ENCODE measurements around the gene ZCCHC14.
"Not testable (repeated sequence)": the region's sequence is repeated elsewhere in the genome, so short reads cannot be mapped to it uniquely, and the experiment has no call there.

The ZCCHC14 gene

DNA sequence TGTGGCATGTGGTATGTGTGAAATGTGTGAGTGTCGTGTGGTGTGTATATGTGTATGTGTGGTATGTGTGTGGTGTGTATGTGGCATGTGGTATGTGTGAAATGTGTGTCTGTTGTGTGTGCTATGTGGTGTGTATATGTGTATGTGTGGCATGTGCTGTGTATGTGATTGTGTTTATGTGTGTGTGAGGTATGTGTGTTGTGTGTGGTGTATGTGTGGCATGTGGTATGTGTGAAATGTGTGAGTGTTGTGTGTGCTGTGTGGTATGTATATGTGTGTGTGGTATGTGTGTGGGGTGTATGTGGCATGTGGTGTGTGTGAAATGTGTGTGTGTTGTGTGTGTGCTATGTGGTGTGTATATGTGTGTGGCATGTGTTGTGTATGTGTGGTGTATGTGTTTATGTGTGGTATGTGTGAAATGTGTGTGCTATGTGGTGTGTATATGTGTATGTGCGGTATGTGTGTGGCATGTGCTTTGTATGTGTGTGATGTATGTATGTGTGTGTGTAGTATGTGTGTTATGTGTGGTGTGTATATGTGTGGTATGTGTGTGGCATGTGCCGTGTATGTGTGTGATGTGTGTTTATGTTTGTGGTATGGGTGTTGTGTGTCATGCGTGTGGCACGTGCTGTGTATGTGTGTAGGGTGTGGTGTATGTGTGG, 9.6 kb upstream of the ZCCHC14 start:
- TF ChIP-seq ZFX (IDR thresholded peaks at IDR 0.05; ENCODE audit: borderline replicate concordance) = no peak
- TF ChIP-seq, protein P1, sequence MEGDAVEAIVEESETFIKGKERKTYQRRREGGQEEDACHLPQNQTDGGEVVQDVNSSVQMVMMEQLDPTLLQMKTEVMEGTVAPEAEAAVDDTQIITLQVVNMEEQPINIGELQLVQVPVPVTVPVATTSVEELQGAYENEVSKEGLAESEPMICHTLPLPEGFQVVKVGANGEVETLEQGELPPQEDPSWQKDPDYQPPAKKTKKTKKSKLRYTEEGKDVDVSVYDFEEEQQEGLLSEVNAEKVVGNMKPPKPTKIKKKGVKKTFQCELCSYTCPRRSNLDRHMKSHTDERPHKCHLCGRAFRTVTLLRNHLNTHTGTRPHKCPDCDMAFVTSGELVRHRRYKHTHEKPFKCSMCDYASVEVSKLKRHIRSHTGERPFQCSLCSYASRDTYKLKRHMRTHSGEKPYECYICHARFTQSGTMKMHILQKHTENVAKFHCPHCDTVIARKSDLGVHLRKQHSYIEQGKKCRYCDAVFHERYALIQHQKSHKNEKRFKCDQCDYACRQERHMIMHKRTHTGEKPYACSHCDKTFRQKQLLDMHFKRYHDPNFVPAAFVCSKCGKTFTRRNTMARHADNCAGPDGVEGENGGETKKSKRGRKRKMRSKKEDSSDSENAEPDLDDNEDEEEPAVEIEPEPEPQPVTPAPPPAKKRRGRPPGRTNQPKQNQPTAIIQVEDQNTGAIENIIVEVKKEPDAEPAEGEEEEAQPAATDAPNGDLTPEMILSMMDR (IDR thresholded peaks at IDR 0.05) = no peak
- H3K27ac ChIP-seq = no peak overlapping the region

DNA sequence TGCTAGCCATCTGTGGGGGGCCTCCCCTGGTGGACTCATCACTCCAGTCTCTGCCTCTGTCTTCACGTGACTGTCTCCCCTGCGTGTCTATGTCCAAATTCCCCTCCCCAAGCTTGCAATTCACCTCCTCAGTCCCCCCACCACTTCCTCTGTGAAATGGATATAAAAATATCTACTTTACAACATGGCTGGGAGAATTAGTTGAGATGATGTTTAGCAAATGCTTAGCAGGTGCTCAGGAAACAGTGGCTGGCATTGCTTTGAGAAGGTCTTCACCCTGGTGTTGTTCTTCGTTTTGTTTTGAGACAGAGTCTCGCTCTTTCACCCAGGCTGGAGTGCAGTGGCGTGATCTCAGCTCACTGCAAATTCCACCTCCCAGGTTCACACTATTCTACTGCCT, 8.3 kb upstream of the ZCCHC14 start:
- no peak overlapping the region for H3K27ac ChIP-seq
- TF ChIP-seq, protein P1 (IDR thresholded peaks at IDR 0.05) = no peak
- TF ChIP-seq ZFX (IDR thresholded peaks at IDR 0.05; ENCODE audit: borderline replicate concordance) = no peak

DNA sequence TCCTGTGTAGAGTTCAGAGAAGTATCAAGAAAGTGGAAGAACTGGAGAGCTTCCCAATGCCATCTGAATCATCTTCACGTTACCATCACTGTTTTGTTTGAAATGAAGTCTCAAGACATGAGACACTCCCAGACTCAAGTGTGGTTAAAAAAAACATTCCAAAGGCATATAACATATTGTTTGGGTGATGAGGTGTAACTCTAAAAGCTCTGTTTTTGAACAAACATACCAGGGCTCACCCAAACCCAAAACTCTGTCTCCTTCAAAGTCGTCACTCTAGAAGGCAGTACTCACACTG, 6.3 kb upstream of the ZCCHC14 start:
- no peak for TF ChIP-seq ZFX (IDR thresholded peaks at IDR 0.05; ENCODE audit: borderline replicate concordance)
- TF ChIP-seq, protein P1 (IDR thresholded peaks at IDR 0.05) = no peak
- H3K27ac ChIP-seq = no peak overlapping the region

DNA sequence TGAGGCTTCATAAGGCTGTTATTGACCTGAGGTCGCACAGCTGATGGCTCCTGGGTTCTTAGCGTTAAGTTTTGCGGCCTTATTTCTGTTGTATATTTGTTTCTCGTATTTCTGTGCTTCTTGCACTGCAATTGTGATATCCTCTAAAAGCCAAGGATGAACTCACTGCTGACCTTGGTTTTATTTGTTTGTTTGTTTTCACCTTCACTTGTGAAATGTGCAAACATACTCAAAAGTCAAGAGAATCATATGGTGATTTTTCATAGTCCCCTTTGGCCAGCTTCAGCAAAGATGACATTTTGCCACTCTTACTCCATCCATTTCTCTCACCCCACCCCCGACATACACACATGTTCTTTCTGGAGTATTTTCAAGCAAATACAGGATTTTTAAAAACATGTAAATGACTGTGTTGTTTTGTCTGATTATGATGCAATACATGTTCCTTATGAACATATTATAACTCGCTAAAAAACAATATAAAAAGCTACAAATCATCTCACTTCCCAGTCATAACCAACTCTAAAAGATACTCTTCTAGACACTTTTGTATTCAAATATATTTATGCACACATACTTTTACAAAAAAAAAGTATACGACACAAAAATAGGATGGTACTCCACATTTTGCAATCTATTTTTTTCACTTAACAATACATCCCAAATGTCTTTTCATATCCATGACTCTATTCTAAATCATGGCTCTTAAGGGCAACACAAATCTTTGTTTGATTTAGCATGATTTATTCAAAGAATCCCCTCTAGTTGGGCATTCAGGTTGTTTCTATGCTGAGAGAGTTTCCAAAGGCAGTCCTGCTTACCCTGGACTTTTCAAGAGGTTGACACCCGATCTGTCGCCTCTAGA, 5.7 kb upstream of the ZCCHC14 start:
- H3K27ac ChIP-seq = no peak overlapping the region
- TF ChIP-seq ZFX (IDR thresholded peaks at IDR 0.05; ENCODE audit: borderline replicate concordance) = no peak
- TF ChIP-seq, protein P1 (IDR thresholded peaks at IDR 0.05) = no peak

DNA sequence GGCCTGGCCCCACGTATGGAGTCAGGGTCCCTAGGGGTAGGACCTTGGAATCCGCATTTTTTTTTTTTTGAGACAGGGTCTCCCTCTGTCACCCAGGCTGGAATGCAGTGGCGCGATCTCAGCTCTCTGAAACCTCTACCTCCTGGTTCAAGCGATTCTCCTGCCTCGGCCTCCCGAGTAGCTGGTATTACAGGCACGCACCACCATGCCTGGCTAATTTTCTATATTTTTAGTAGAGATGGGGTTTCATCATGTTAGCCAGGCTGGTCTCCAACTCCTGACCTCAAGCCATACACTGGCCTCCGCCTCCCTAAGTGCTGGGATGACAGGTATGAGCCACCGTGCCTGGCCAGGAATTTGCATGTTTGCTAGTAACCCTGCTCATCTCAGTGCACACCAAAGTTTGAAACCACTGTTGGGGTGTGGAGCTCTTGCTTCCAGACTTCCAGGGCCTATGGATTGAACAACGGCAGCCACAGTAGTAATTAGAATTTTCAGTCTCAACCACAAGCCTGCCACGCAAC, 5.0 kb upstream of the ZCCHC14 start:
- H3K27ac ChIP-seq = not testable (repeated sequence)

DNA sequence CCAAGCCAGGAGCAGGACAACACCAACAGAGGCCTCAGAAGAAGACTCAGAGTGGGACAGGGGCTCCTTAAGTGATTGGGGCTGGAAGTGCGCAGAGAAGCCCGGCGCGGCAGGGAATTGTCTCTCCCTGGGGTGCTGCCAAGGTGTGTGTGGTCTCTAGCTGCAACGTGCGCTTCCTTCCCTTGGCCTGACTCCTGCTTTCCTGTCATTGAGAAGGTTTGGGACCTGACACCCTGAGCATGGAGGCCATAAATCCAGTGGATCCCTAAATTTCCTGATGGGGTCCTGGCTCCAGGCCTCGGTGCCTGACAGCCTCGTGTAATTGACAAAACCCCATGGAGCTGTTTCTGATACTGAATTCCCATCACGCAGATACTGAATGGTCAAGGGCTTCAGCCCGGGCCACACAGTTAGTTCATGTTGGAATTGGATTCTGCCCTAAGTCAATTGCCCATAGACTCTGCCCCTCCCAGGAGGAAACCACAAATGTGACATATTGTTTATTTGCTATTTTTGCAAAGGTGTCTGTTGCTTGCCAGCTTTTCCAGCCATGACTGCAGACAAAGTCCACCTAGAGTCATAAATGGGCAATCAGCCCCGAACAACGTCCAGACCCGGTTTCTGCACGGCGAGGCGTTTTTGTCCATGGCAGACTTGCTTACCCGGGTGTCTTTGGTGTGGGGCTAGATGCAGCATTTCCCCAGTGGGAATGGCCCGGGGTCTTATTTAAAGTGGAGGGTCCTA, 4.4 kb upstream of the ZCCHC14 start:
- H3K27ac ChIP-seq = not testable (repeated sequence)

DNA sequence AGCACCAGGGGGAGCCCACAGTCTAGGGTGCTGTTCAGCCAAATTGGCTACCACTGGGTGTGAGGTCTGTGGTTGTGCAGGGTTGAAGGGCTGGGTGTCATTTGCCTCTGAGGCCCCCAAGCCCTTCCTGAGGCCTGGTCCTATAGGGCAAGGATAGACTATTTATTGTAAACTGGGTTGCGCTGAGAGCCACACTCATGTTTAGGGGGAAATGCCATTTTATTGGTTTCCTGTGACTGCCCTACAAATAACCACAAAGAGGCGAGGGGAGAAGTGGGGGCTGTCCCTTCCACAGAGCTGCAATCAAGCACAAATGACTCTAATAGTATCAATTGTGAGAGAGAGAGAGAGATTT, 3.6 kb upstream of the ZCCHC14 start:
- no peak overlapping the region for H3K27ac ChIP-seq
- no peak for TF ChIP-seq ZFX (IDR thresholded peaks at IDR 0.05; ENCODE audit: borderline replicate concordance)
- TF ChIP-seq, protein P1 (IDR thresholded peaks at IDR 0.05) = no peak

Data from 22Rv1 (cell line).